HepG2 (cell line): ENCODE measurements around the gene BANK1.

Experiments used
- CTCF ChIP-seq: sonication (generic); formaldehyde crosslinking; IDR thresholded peaks from 2 replicates; pipeline ENCODE4 v1.5.0; 2020; ENCODE audit warnings: mild to moderate bottlenecking, missing genetic modification reagents, moderate library complexity
- NR0B2 ChIP-seq: sonication (generic); formaldehyde crosslinking; IDR thresholded peaks from 2 replicates; pipeline ENCODE4 v1.4.0; 2020; ENCODE audit warnings: mild to moderate bottlenecking, missing genetic modification reagents
- SIN3A ChIP-seq: IDR thresholded peaks from 2 replicates; pipeline ENCODE4 v1.6.1; 2011; ENCODE audit warnings: low read depth, mild to moderate bottlenecking, control low read depth, low read length, borderline replicate concordance
- ZSCAN22 ChIP-seq: sonication (generic); formaldehyde crosslinking; IDR thresholded peaks from 2 replicates; pipeline ENCODE4 v1.4.0; 2020; ENCODE audit warnings: mild to moderate bottlenecking, missing genetic modification reagents

- no peak for TF ChIP-seq CTCF (CRISPR knock-in tag)
- no peak for TF ChIP-seq NR0B2
- TF ChIP-seq ZSCAN22 (CRISPR knock-in tag): no peak
- TF ChIP-seq SIN3A: no peak
These were observed 246.3 kb downstream of the BANK1 start for GRCh38 chr4:102036619-102037376.
